Sciatic nerve (tissue), 2 donors: ENCODE data around the gene UBA52. TPM values are rescaled to one million over a fixed set of nuclear protein-coding genes. Genes with fewer than 3 reads are reported as not detected.

Experiments used
- ATAC-seq: fragments of 200-7000 bp; cut with Tn5 transposase; one replicate; pipeline ENCODE4 v1.9.1; 2020; ENCODE audit warnings: mild to moderate bottlenecking, moderate library complexity
- DNase-seq: peaks from one replicate; pipeline ENCODE4 v3.0.0-alpha.2; 2020; ENCODE audit warnings: low spot score
- intact Hi-C: fragments of 100-400 bp; cut with DNase I; formaldehyde crosslinking; loops from one replicate; pipeline ENCODE4 v1.14.2; 2022
- total RNA-seq: library from RNA; stranded (reverse); fragmentation: NEBNext Ultra II Directional; extraction: Animal tissue kit (Norgen Biotek cat#: 25700); gene quantifications from one replicate; pipeline ENCODE4 v1.2.1, GENCODE V29; 2021
- donor health status: DM: no; HTN: no; CAD: no.
- donor health status: DM: no; HTN: no; CAD: no.

The UBA52 gene
- total RNA-seq, 1 donor from 2014 or later: 779 TPM

GRCh38 chr19:18603958-18604819 is 32.5 kb downstream of the UBA52 start:
- no peak for ATAC-seq
- intact Hi-C loops: no loop called here
- DNase-seq: no peak

DNA sequence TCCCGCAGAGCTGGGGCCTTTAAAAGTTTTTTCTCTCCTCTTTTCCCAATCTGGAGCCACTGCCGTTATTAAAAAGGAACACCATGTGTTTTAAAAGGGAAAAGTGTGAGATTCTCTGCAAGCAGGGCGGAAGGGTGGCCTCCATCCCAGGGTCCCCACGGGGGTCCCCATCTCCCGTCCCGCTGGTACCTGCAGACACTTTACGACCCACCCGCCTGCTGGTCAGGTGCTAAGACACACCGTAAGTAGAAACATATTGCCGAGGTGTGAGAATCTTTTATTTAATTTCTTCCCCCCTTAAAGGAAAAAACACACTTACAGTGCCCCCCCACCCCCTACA is 33.1 kb downstream of the UBA52 start:
- no peak for DNase-seq
- intact Hi-C loops: no loop called here
- no peak for ATAC-seq

- intact Hi-C loops: no loop called here
- no peak for DNase-seq
- peak; percentile 16 for ATAC-seq
Measured at GRCh38 chr19:18605196-18605545, 33.5 kb downstream of the UBA52 start.

GRCh38 chr19:18605546-18606280 is 34.1 kb downstream of the UBA52 start:
- ATAC-seq (peak; percentile 4), DNase-seq (no peak)
- intact Hi-C loops: no loop called here

- ATAC-seq (peak; percentile 8), DNase-seq (no peak)
- intact Hi-C loops: no loop called here
Measured at GRCh38 chr19:18606281-18607225, 34.9 kb downstream of the UBA52 start, which contains the start of gene CRLF1. Gene CRLF1, minus strand, starts transcription at chr19:18606799. Its CDS starts 143 bp downstream, at chr19:18606656.

DNA sequence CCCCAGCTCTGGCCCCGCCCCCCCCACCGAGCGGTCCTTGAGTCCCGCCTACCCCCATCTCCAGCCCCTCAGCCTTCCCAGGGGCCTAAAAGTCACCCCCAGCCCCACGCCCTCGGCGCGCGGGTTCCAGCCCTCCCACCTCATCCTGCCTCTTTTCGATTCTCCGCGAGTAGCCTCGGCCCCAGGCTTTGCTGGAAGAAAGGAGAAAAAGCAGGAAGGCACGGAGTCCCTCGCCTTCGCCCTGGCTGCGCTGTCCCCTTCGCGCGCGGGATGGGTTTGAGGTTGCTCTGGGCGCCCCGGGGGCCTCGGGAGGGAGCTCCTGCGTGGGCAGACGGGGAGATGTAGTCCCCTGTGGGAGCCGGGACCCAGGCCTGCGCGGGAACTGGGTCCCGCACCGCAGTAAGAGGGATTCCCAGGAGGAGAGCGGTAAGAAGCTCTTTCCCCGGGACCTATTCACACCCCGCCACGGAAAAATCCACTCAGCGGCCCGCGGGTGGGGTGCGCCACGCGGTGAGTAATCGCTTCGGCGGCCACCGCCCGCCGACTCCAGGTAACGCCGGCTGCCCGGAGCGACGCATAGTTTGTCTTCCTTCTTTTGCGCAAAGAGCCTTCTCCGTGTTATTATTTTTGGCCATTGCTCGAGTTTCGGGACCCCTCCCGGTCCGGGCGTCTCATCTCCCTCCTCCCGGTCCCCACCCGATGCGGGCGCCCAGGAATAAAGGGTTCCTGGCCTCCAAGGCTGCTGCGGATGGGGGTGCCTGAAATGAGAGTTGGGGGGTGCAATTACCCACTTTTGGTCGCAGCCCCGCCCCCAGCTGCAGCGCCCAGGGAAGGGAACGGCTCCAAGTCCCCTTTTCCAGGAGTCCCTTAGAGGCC is 35.8 kb downstream of the UBA52 start:
- ATAC-seq: peak; percentile 5
- DNase-seq: no peak
- intact Hi-C loops: no loop called here

DNA sequence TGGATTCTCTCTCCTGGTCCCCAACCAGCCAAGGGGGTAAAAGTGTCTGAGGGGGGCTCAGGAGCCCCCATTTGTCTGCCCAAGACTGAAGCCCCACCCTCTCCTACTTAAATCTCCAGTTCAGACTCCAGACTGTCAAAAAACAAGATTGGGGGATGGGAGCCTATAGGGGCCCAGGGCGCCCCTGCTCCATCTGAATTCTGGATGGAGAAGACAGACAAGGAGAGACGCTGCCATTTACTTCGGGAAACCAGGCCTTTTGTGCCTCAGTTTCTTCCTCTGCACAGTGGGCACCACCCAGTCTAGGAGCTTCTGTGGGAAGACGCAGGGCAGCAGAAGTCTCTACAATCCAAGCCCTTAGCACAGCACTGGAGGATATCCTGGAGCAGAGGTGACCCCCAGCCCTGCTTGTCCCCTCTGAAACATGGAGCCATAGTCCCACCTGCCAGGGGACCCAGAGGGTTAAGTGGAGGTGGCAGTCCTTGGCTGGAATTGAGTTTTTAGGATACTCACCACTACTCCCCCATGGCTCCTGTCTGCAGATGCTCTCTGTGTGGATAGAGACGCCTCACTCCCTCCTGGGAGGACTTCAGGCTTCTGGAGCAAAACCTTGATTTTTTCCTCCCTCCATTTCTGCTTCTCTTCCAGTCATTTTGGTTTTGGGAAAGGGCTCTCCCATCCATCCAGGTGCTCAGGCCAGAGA is 36.6 kb downstream of the UBA52 start:
- ATAC-seq (no peak), DNase-seq (no peak)
- intact Hi-C loops: no loop called here

GRCh38 chr19:18608805-18609716 is 37.4 kb downstream of the UBA52 start:
- no peak for DNase-seq
- no peak for ATAC-seq
- intact Hi-C loops: no loop called here

GRCh38 chr19:18609717-18610051 is 38.0 kb downstream of the UBA52 start:
- intact Hi-C loops: no loop called here

DNA sequence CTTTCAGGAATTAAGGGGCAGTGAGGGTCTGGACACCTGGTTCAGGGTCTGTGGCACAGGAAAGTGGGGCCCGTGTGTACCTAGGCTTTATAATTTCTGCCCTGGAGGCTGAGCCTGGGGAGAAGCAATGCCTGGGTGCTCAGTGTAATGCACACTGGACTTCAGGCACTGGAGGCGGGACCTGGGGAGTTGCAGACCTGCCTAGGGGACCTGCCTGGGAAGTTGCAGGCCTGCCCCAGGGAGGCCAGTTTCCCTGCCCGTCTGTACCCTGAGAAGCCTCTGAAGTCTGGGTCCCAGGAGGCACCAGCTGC is 38.5 kb downstream of the UBA52 start:
- DNase-seq (no peak), ATAC-seq (no peak)
- intact Hi-C loops: no loop called here

More at GRCh38 chr19:18609717-18610051, 38.0 kb downstream of the UBA52 start:
- no peak for ATAC-seq
- no peak for DNase-seq

GRCh38 chr19:18610556-18611326 is 39.1 kb downstream of the UBA52 start:
- intact Hi-C loops: no loop called here
- DNase-seq (no peak), ATAC-seq (no peak)

- no peak for ATAC-seq
- DNase-seq: no peak
- intact Hi-C loops: no loop called here
Measured at GRCh38 chr19:18611327-18612050, 39.8 kb downstream of the UBA52 start.

- ATAC-seq: peak; percentile 23
Measured at GRCh38 chr19:18612051-18612771, 40.6 kb downstream of the UBA52 start.

GRCh38 chr19:18612772-18613588 is 41.3 kb downstream of the UBA52 start, which contains the start of gene TMEM59L:
Gene TMEM59L, plus strand, starts transcription at chr19:18612870. Its CDS starts 89 bp downstream, at chr19:18612959.
- ATAC-seq (peak; percentile 25), DNase-seq (no peak)
- intact Hi-C loops: no loop called here

More at GRCh38 chr19:18612051-18612771, 40.6 kb downstream of the UBA52 start:
- intact Hi-C loops: no loop called here
- no peak for DNase-seq
